H9 (cell line): ENCODE measurements around the gene ROPN1. TPM values are rescaled to one million over a fixed set of nuclear protein-coding genes. Genes with fewer than 3 reads are reported as not detected.
"Not testable (repeated sequence)": the region's sequence is repeated elsewhere in the genome, so short reads cannot be mapped to it uniquely, and the experiment has no call there.

Source experiments
- DNase-seq: peaks from one replicate; pipeline ENCODE4 v3.0.0-alpha.2; 2017
- H2AFZ ChIP-seq: one replicate; pipeline ENCODE4 v1.6.1; 2013; ENCODE audit warnings: mild to moderate bottlenecking, low read length, control low read depth, moderate library complexity
- H2AK5ac ChIP-seq: 2 replicates; pipeline ENCODE4 v1.6.1; 2013; ENCODE audit warnings: low read length, control low read depth, mixed read lengths; ENCODE audit not compliant: insufficient read length
- H2BK120ac ChIP-seq: one replicate; pipeline ENCODE4 v1.6.1; 2013; ENCODE audit warnings: low read depth, mild to moderate bottlenecking, low read length, control low read depth, inconsistent platforms; ENCODE audit not compliant: poor library complexity, severe bottlenecking
- H2BK12ac ChIP-seq: 2 replicates; pipeline ENCODE4 v1.6.1; 2013; ENCODE audit warnings: low read length, control low read depth, mixed read lengths, low read depth; ENCODE audit not compliant: insufficient read length
- H2BK15ac ChIP-seq: 2 replicates; pipeline ENCODE4 v1.6.1; 2013; ENCODE audit warnings: low read depth, low read length, control low read depth
- H2BK20ac ChIP-seq: one replicate; pipeline ENCODE4 v1.6.1; 2013; ENCODE audit warnings: low read depth, mild to moderate bottlenecking, low read length, control low read depth, inconsistent platforms; ENCODE audit not compliant: poor library complexity, severe bottlenecking
- H2BK5ac ChIP-seq: 2 replicates; pipeline ENCODE4 v1.6.1; 2013; ENCODE audit warnings: low read length, control low read depth, mixed read lengths; ENCODE audit not compliant: insufficient read length
- H3K14ac ChIP-seq: 2 replicates; pipeline ENCODE4 v1.6.1; 2013; ENCODE audit warnings: low read length, control low read depth; ENCODE audit not compliant: insufficient read depth
- H3K18ac ChIP-seq: 2 replicates; pipeline ENCODE4 v1.6.1; 2013; ENCODE audit warnings: low read depth, mild to moderate bottlenecking, mixed read lengths, low read length, control low read depth; ENCODE audit not compliant: insufficient read length
- H3K23ac ChIP-seq: 2 replicates; pipeline ENCODE4 v1.6.1; 2013; ENCODE audit warnings: low read length, control low read depth, mixed read lengths, low read depth; ENCODE audit not compliant: insufficient read length
- H3K23me2 ChIP-seq: 2 replicates; pipeline ENCODE4 v1.6.1; 2013; ENCODE audit warnings: low read depth, mild to moderate bottlenecking, mixed read lengths, low read length, control low read depth; ENCODE audit not compliant: insufficient read length, poor library complexity, severe bottlenecking
- H3K27ac ChIP-seq: 2 replicates; pipeline ENCODE4 v1.5.1; 2013; ENCODE audit warnings: low read length, control low read depth, mixed read lengths, low read depth; ENCODE audit not compliant: insufficient read length
- H3K27me3 ChIP-seq: 2 replicates; pipeline ENCODE4 v1.6.1; 2013; ENCODE audit warnings: low read length, control low read depth, inconsistent platforms; ENCODE audit not compliant: insufficient read depth
- H3K4ac ChIP-seq: 2 replicates; pipeline ENCODE4 v1.6.1; 2013; ENCODE audit warnings: low read depth, mild to moderate bottlenecking, control low read depth, inconsistent platforms, low read length, moderate library complexity
- H3K4me1 ChIP-seq: 2 replicates; pipeline ENCODE4 v1.6.1; 2013; ENCODE audit warnings: low read length, control low read depth, inconsistent platforms; ENCODE audit not compliant: insufficient read depth
- H3K4me2 ChIP-seq: 2 replicates; pipeline ENCODE4 v1.6.1; 2013; ENCODE audit warnings: low read length, control low read depth, mixed read lengths; ENCODE audit not compliant: insufficient read length, insufficient read depth
- H3K56ac ChIP-seq: 2 replicates; pipeline ENCODE4 v1.6.1; 2013; ENCODE audit warnings: low read depth, mild to moderate bottlenecking, mixed read lengths, low read length, control low read depth; ENCODE audit not compliant: insufficient read length
- H3K79me1 ChIP-seq: 2 replicates; pipeline ENCODE4 v1.6.1; 2013; ENCODE audit warnings: low read depth, mild to moderate bottlenecking, moderate library complexity, low read length, control low read depth, inconsistent platforms; ENCODE audit not compliant: insufficient read depth, poor library complexity, severe bottlenecking
- H3K79me2 ChIP-seq: 2 replicates; pipeline ENCODE4 v1.6.1; 2013; ENCODE audit warnings: low read length, control low read depth, inconsistent platforms; ENCODE audit not compliant: insufficient read depth
- H3K9ac ChIP-seq: 2 replicates; pipeline ENCODE4 v1.6.1; 2013; ENCODE audit warnings: low read length, control low read depth, mixed read lengths; ENCODE audit not compliant: insufficient read length; ENCODE audit errors: extremely low read depth
- H3K9me3 ChIP-seq: one replicate; pipeline ENCODE4 v1.6.1; 2013; ENCODE audit warnings: low read depth, low read length, inconsistent platforms; ENCODE audit not compliant: control insufficient read depth
- H3T11ph ChIP-seq: one replicate; pipeline ENCODE4 v1.6.1; 2013; ENCODE audit warnings: mild to moderate bottlenecking, low read length, control low read depth, inconsistent platforms
- H4K20me1 ChIP-seq: one replicate; pipeline ENCODE4 v1.6.1; 2013; ENCODE audit not compliant: control insufficient read depth, insufficient read length, insufficient read depth
- H4K5ac ChIP-seq: 2 replicates; pipeline ENCODE4 v1.6.1; 2013; ENCODE audit warnings: low read depth, mild to moderate bottlenecking, mixed read lengths, low read length, control low read depth; ENCODE audit not compliant: insufficient read length
- H4K8ac ChIP-seq: replicated peaks from 2 replicates; pipeline ENCODE4 v1.6.1; 2013; ENCODE audit warnings: low read length, control low read depth, mixed read lengths, low read depth; ENCODE audit not compliant: insufficient read length
- H4K91ac ChIP-seq: 2 replicates; pipeline ENCODE4 v1.6.1; 2013; ENCODE audit warnings: low read depth, mild to moderate bottlenecking, moderate library complexity, mixed read lengths, low read length, control low read depth; ENCODE audit not compliant: insufficient read length
- H3K27ac Mint-ChIP-seq, 3 experiments: 2 replicates in 2 of 3; 3 replicates in 1 of 3; pipeline ENCODE4 v1.8.0; 2020 to 2021; ENCODE audit warnings: mixed read lengths in 3 of 3, mild to moderate bottlenecking in 1 of 3, moderate library complexity in 1 of 3
- H3K27me3 Mint-ChIP-seq: 2 replicates; pipeline ENCODE4 v1.8.0; 2021; ENCODE audit warnings: low read depth, mild to moderate bottlenecking, moderate library complexity, mixed read lengths
- H3K36me3 Mint-ChIP-seq, 3 experiments: 2 replicates in 2 of 3; 3 replicates in 1 of 3; pipeline ENCODE4 v1.8.0; 2020 to 2021; ENCODE audit warnings: low read depth in 3 of 3, mixed read lengths in 3 of 3; ENCODE audit not compliant: insufficient read depth in 1 of 3
- H3K4me1 Mint-ChIP-seq, 2 experiments: 2 replicates each; pipeline ENCODE4 v1.8.0; 2020; ENCODE audit warnings: mixed read lengths in 2 of 2
- H3K4me3 Mint-ChIP-seq, 2 experiments: 2 replicates in 1 of 2; 3 replicates in 1 of 2; pipeline ENCODE4 v1.8.0; 2020 to 2021; ENCODE audit warnings: mild to moderate bottlenecking in 2 of 2, mixed read lengths in 2 of 2, moderate library complexity in 1 of 2
- H3K9me3 Mint-ChIP-seq, 2 experiments: 2 replicates in 1 of 2; 3 replicates in 1 of 2; pipeline ENCODE4 v1.8.0; 2020; ENCODE audit warnings: mild to moderate bottlenecking in 2 of 2, mixed read lengths in 2 of 2, moderate library complexity in 1 of 2
- WGBS: extraction: QIAGEN DNeasy Blood & Tissue Kit; methylation state at CpG from one replicate; pipeline ENCODE4 v1.1.7; 2013; ENCODE audit warnings: missing lambda C conversion rate, low lambda C conversion rate, mixed read lengths; ENCODE audit not compliant: insufficient read length; ENCODE audit errors: extremely low coverage; 5-methylcytosine and 5-hydroxymethylcytosine counted together
- total RNA-seq: library from RNA; stranded (reverse); gene quantifications from 2 replicates; pipeline ENCODE4 v1.2.1, GENCODE V29; 2021
- TF ChIP-seq, protein P1 (sequence below): fragments of 200-600 bp; sonication (generic); conservative IDR thresholded peaks from 3 replicates; pipeline ENCODE4 v1.8.0; 2021; ENCODE audit warnings: antibody characterized with exemption, mild to moderate bottlenecking

The ROPN1 gene
- total RNA-seq, 1 experiment from 2014 or later: not detected

DNA sequence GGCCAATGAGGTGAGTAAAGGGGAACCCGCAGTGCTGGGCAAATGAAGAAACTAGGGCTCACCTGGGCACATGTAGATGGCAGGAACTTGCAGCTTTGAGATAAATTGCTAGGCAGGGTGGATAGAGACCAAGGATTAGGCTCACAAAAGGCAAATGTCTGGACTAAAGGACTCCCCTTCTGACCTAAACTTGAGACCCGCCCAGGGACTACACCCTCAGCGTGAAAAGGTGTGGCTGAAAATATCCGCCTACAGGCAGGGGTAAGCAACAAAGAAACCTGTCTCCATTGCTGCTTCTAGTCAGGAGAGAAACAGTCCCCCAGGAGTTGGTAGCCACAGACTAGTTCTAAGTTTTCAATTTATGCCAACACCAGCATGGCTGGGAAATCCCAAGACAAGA is 10.6 kb downstream of the ROPN1 start:
- not testable (repeated sequence) for H3K56ac ChIP-seq, H3K23ac ChIP-seq, H2BK15ac ChIP-seq, H3K36me3 Mint-ChIP-seq, H4K20me1 ChIP-seq, H3K23me2 ChIP-seq, H2BK120ac ChIP-seq, H3T11ph ChIP-seq, H4K91ac ChIP-seq, H3K27ac Mint-ChIP-seq, H3K27ac ChIP-seq, H3K4me1 ChIP-seq, H3K9me3 ChIP-seq, H3K18ac ChIP-seq, H3K27me3 ChIP-seq, H3K4me2 ChIP-seq, H4K8ac ChIP-seq, H3K79me1 ChIP-seq, H3K9me3 Mint-ChIP-seq, H3K4ac ChIP-seq, H3K4me3 Mint-ChIP-seq, H3K9ac ChIP-seq, H2AFZ ChIP-seq, H3K14ac ChIP-seq, H4K5ac ChIP-seq, H2AK5ac ChIP-seq, H2BK5ac ChIP-seq, H3K79me2 ChIP-seq, H2BK12ac ChIP-seq, H2BK20ac ChIP-seq
- peaks cover 9 to 15% of the 10 kb centered on the region in 2 experiments for H3K4me1 Mint-ChIP-seq
- no CpG with 5 or more reads among the region's 4 CpGs for WGBS
- peak; percentile 31 for DNase-seq
- TF ChIP-seq, protein P1, sequence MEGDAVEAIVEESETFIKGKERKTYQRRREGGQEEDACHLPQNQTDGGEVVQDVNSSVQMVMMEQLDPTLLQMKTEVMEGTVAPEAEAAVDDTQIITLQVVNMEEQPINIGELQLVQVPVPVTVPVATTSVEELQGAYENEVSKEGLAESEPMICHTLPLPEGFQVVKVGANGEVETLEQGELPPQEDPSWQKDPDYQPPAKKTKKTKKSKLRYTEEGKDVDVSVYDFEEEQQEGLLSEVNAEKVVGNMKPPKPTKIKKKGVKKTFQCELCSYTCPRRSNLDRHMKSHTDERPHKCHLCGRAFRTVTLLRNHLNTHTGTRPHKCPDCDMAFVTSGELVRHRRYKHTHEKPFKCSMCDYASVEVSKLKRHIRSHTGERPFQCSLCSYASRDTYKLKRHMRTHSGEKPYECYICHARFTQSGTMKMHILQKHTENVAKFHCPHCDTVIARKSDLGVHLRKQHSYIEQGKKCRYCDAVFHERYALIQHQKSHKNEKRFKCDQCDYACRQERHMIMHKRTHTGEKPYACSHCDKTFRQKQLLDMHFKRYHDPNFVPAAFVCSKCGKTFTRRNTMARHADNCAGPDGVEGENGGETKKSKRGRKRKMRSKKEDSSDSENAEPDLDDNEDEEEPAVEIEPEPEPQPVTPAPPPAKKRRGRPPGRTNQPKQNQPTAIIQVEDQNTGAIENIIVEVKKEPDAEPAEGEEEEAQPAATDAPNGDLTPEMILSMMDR: 0 out of 3 replicates have a peak, but pooled peaks have one; percentile 12
- peaks cover 40% of the 10 kb centered on the region for H3K27me3 Mint-ChIP-seq
